IMR-90 (cell line): Measurements from ENCODE around the gene PPP1R3F. TPM values are rescaled to one million over a fixed set of nuclear protein-coding genes. Genes with fewer than 3 reads are reported as not detected.

ENCODE experiments used
- ATAC-seq: fragments of 200-7000 bp; cut with Tn5 transposase; 2 replicates; pipeline ENCODE4 v1.9.1; 2020; ENCODE audit warnings: low read depth, mild to moderate bottlenecking, moderate library complexity
- BruUV-seq: library from RNA; stranded (reverse); fragments of 400-500 nt; replicated peaks from 2 replicates; lab custom pipeline; 2021; lab: Mats Ljungman, UMichigan
- CTCF ChIA-PET: fragments of 300-600 bp; formaldehyde crosslinking; extraction: SDS; loops from one replicate; lab custom pipeline; 2021; ENCODE audit warnings: antibody characterized with exemption; lab: Yijun Ruan, JAX
- POLR2A ChIA-PET: fragments of 300-600 bp; sonication (Branson Sonifier 250); formaldehyde crosslinking; loops from one replicate; lab custom pipeline; 2022; ENCODE audit warnings: antibody characterized with exemption; ENCODE audit not compliant: unreplicated experiment; lab: Charles Lee
- DNase-seq: peaks from one replicate; pipeline ENCODE4 v3.0.0; 2013
- H2AFZ ChIP-seq: replicated peaks from 2 replicates; pipeline ENCODE3; 2013; ENCODE audit warnings: low read length, mild to moderate bottlenecking; ENCODE audit not compliant: poor library complexity
- H2AK5ac ChIP-seq: 2 replicates; pipeline ENCODE4 v1.6.1; 2013; ENCODE audit warnings: low read depth, low read length, inconsistent platforms
- H2AK9ac ChIP-seq: replicated peaks from 2 replicates; pipeline ENCODE3; 2013; ENCODE audit warnings: mild to moderate bottlenecking, low read depth, low read length, moderate library complexity; ENCODE audit not compliant: poor library complexity
- H2BK120ac ChIP-seq: 2 replicates; pipeline ENCODE4 v1.6.1; 2013; ENCODE audit warnings: low read depth, low read length, inconsistent platforms
- H2BK15ac ChIP-seq: 3 replicates; pipeline ENCODE4 v1.6.1; 2013; ENCODE audit warnings: low read depth, low read length, inconsistent platforms
- H2BK20ac ChIP-seq: 2 replicates; pipeline ENCODE4 v1.6.1; 2013; ENCODE audit warnings: low read depth, mild to moderate bottlenecking, inconsistent platforms, low read length, moderate library complexity
- H2BK5ac ChIP-seq: 2 replicates; pipeline ENCODE4 v1.6.1; 2013; ENCODE audit warnings: mild to moderate bottlenecking, low read depth, low read length, inconsistent platforms; ENCODE audit not compliant: poor library complexity, severe bottlenecking
- H3K14ac ChIP-seq: replicated peaks from 2 replicates; pipeline ENCODE4 v1.6.1; 2013; ENCODE audit warnings: low read depth, low read length, inconsistent platforms
- H3K18ac ChIP-seq: 2 replicates; pipeline ENCODE4 v1.6.1; 2013; ENCODE audit warnings: low read depth, low read length, control low read depth
- H3K23ac ChIP-seq: 2 replicates; pipeline ENCODE4 v1.6.1; 2013; ENCODE audit warnings: low read depth, low read length, inconsistent platforms
- H3K27ac ChIP-seq: 2 replicates; pipeline ENCODE4 v1.5.1; 2013; ENCODE audit warnings: mild to moderate bottlenecking, control low read depth, low read length; ENCODE audit not compliant: insufficient read depth
- H3K27me3 ChIP-seq: 2 replicates; pipeline ENCODE4 v1.6.1; 2013; ENCODE audit warnings: low read length; ENCODE audit not compliant: control insufficient read depth, insufficient read depth
- H3K36me3 ChIP-seq: 2 replicates; pipeline ENCODE4 v1.6.1; 2013; ENCODE audit warnings: low read length, mixed read lengths; ENCODE audit not compliant: control insufficient read depth, insufficient read depth
- H3K4ac ChIP-seq: 2 replicates; pipeline ENCODE4 v1.6.1; 2013; ENCODE audit warnings: low read depth, low read length, inconsistent platforms
- H3K4me1 ChIP-seq: 2 replicates; pipeline ENCODE4 v1.6.1; 2013; ENCODE audit warnings: low read length, mixed read lengths; ENCODE audit not compliant: control insufficient read depth, insufficient read depth
- H3K4me2 ChIP-seq: 2 replicates; pipeline ENCODE4 v1.6.1; 2013; ENCODE audit warnings: low read depth, mild to moderate bottlenecking, control low read depth, low read length, moderate library complexity
- H3K4me3 ChIP-seq: 2 replicates; pipeline ENCODE4 v1.5.1; 2013; ENCODE audit warnings: low read depth, mild to moderate bottlenecking, control low read depth, low read length, moderate library complexity; ENCODE audit not compliant: insufficient read depth
- H3K56ac ChIP-seq: 2 replicates; pipeline ENCODE4 v1.6.1; 2013; ENCODE audit warnings: low read length, inconsistent platforms; ENCODE audit not compliant: insufficient read depth; ENCODE audit errors: extremely low read depth
- H3K79me1 ChIP-seq, 2 experiments: 2 replicates each; pipeline ENCODE4 v1.6.1; 2013; ENCODE audit warnings: low read length in 2 of 2, inconsistent platforms in 1 of 2, low read depth in 1 of 2
- H3K9ac ChIP-seq: 2 replicates; pipeline ENCODE4 v1.6.1; 2013; ENCODE audit warnings: low read depth, low read length, control low read depth
- H3K9me1 ChIP-seq: 2 replicates; pipeline ENCODE4 v1.6.1; 2013; ENCODE audit warnings: low read length, inconsistent platforms; ENCODE audit not compliant: insufficient read depth
- H3K9me3 ChIP-seq: 2 replicates; pipeline ENCODE4 v1.6.1; 2013; ENCODE audit warnings: low read length; ENCODE audit not compliant: control insufficient read depth, insufficient read depth
- H4K20me1 ChIP-seq: 2 replicates; pipeline ENCODE4 v1.6.1; 2013; ENCODE audit warnings: low read length, inconsistent platforms; ENCODE audit not compliant: insufficient read depth
- H4K5ac ChIP-seq: 2 replicates; pipeline ENCODE4 v1.6.1; 2013; ENCODE audit warnings: mild to moderate bottlenecking, low read depth, low read length, control low read depth
- H4K8ac ChIP-seq, 2 experiments: 2 replicates each; pipeline ENCODE4 v1.6.1; 2013; ENCODE audit warnings: low read depth in 2 of 2, low read length in 2 of 2, control low read depth in 1 of 2, inconsistent platforms in 1 of 2
- H4K91ac ChIP-seq: 2 replicates; pipeline ENCODE4 v1.6.1; 2013; ENCODE audit warnings: low read depth, low read length, inconsistent platforms; ENCODE audit not compliant: insufficient read depth
- BHLHE40 ChIP-seq: fragments of 150-350 bp; IDR thresholded peaks from 2 replicates; pipeline ENCODE4 v1.6.1; 2016; ENCODE audit warnings: mild to moderate bottlenecking, low read depth, low read length
- CEBPB ChIP-seq: IDR thresholded peaks from 2 replicates; pipeline ENCODE4 v1.6.1; 2012; ENCODE audit warnings: low read depth, low read length, improper control_type of control experiment
- CHD1 ChIP-seq: IDR thresholded peaks from 2 replicates; pipeline ENCODE4 v1.6.1; 2012; ENCODE audit warnings: low read depth, low read length, improper control_type of control experiment
- CTCF ChIP-seq: conservative IDR thresholded peaks from 2 replicates; pipeline ENCODE4 v1.5.1; 2012; ENCODE audit warnings: mild to moderate bottlenecking, low read depth, low read length, improper control_type of control experiment
- ELK1 ChIP-seq: fragments of 150-350 bp; IDR thresholded peaks from 2 replicates; pipeline ENCODE4 v1.6.1; 2016; ENCODE audit warnings: low read depth, mild to moderate bottlenecking, low read length, moderate library complexity, borderline replicate concordance
- FOS ChIP-seq: fragments of 150-350 bp; IDR thresholded peaks from 2 replicates; pipeline ENCODE4 v1.6.1; 2016; ENCODE audit warnings: low read depth, low read length
- MAFK ChIP-seq: IDR thresholded peaks from 2 replicates; pipeline ENCODE4 v1.6.1; 2012; ENCODE audit warnings: low read depth, low read length, improper control_type of control experiment
- MAZ ChIP-seq: IDR thresholded peaks from 2 replicates; pipeline ENCODE4 v1.6.1; 2012; ENCODE audit warnings: low read depth, mild to moderate bottlenecking, low read length, improper control_type of control experiment, moderate library complexity, borderline replicate concordance
- MXI1 ChIP-seq: IDR thresholded peaks from 2 replicates; pipeline ENCODE4 v1.6.1; 2012; ENCODE audit warnings: low read depth, mild to moderate bottlenecking, low read length, moderate library complexity, borderline replicate concordance
- NFE2L2 ChIP-seq: fragments of 150-350 bp; IDR thresholded peaks from 2 replicates; pipeline ENCODE4 v1.6.1; 2016; ENCODE audit warnings: low read depth, mild to moderate bottlenecking, low read length
- POLR2A ChIP-seq: IDR thresholded peaks from 2 replicates; pipeline ENCODE4 v1.6.1; 2012; ENCODE audit warnings: mild to moderate bottlenecking, low read depth, low read length
- RAD21 ChIP-seq: IDR thresholded peaks from 2 replicates; pipeline ENCODE4 v1.6.1; 2012; ENCODE audit warnings: low read length, improper control_type of control experiment
- RCOR1 ChIP-seq: IDR thresholded peaks from 2 replicates; pipeline ENCODE4 v1.6.1; 2012; ENCODE audit warnings: mild to moderate bottlenecking, low read length, improper control_type of control experiment; ENCODE audit not compliant: insufficient replicate concordance
- RFX5 ChIP-seq: IDR thresholded peaks from 2 replicates; pipeline ENCODE4 v1.8.0; 2012; ENCODE audit warnings: low read depth, mild to moderate bottlenecking, low read length, moderate library complexity
- SMC3 ChIP-seq: fragments of 150-350 bp; IDR thresholded peaks from 2 replicates; pipeline ENCODE4 v1.6.1; 2016; ENCODE audit warnings: low read depth, mild to moderate bottlenecking, antibody characterized with exemption, low read length, moderate library complexity
- USF2 ChIP-seq: fragments of 150-350 bp; IDR thresholded peaks from 2 replicates; pipeline ENCODE4 v1.6.1; 2017; ENCODE audit warnings: mild to moderate bottlenecking, antibody characterized with exemption, low read length, low read depth
- WGBS, 2 experiments: methylation state at CpG; one replicate each; pipeline versions ENCODE4 v1.1.5 to v1.1.7; 2013; ENCODE audit warnings: missing lambda C conversion rate in 2 of 2; ENCODE audit not compliant: insufficient read length in 1 of 2; ENCODE audit errors: extremely low coverage in 2 of 2; 5-methylcytosine and 5-hydroxymethylcytosine counted together
- dilution Hi-C: fragments of 300-500 bp; cut with HindIII; formaldehyde crosslinking; loops from one replicate; pipeline ENCODE4 v1.14.3; 2018; ENCODE audit warnings: low sequenced_read_pairs; ENCODE audit not compliant: unreplicated experiment
- in situ Hi-C: fragments of 300-500 bp; cut with MboI; formaldehyde crosslinking; loops from 3 replicates; pipeline ENCODE4 v1.14.3; 2019; ENCODE audit warnings: low sequenced_read_pairs, inconsistent platforms, mixed read lengths
- intact Hi-C: fragments of 100-400 bp; cut with micrococcal nuclease; formaldehyde crosslinking; loops from 2 replicates; pipeline ENCODE4 v1.10.0; 2022
- polyA plus RNA-seq, 3 experiments: library from polyadenylated mRNA; depleted of rRNA; stranded (reverse); fragments of >200 nt; gene quantifications; 2 replicates each; pipeline ENCODE4 v1.2.3, GENCODE V29; 2012; ENCODE audit warnings: low replicate concordance in 1 of 3
- total RNA-seq: library from RNA; depleted of rRNA; stranded (reverse); fragments of >200 nt; gene quantifications from 2 replicates; pipeline ENCODE4 v1.2.3, GENCODE V29; 2012

Gene PPP1R3F
- total and polyA plus RNA-seq, 2 of the 4 experiments (the other 2 are of a cell fraction): 0.72 to 1.7 TPM

- Histone ChIP-seq H3K23ac (no peak overlapping the region), H2BK20ac (no peak overlapping the region), H3K9ac (no peak overlapping the region), H3K4me3 (no peak overlapping the region), H2BK15ac (no peak overlapping the region), H3K36me3 (no peaks in the 10 kb centered on the region), H3K4me2 (no peak overlapping the region), H2BK120ac (no peak overlapping the region), H4K8ac (no peak overlapping the region), H2AK9ac (no peak overlapping the region), H4K20me1 (no peaks in the 10 kb centered on the region), H3K4ac (no peak overlapping the region), H3K9me1 (no peaks in the 10 kb centered on the region), H3K27ac (no peak overlapping the region), H3K79me1 (no peaks in the 10 kb centered on the region), H2BK5ac (no peak overlapping the region), H3K4me1 (no peaks in the 10 kb centered on the region), H3K9me3 (peaks cover 1% of the 10 kb centered on the region; the same call in 1 of the 2 replicates), H4K5ac (no peak overlapping the region), H3K14ac (no peak overlapping the region), H2AK5ac (no peak overlapping the region), H4K91ac (no peak overlapping the region), H2AFZ (no peak overlapping the region), H3K27me3 (peaks cover 6% of the 10 kb centered on the region; the same call in 1 of the 2 replicates), H3K18ac (no peak overlapping the region), H3K56ac (no peak overlapping the region)
- TF ChIP-seq CTCF: no peak
- TF ChIP-seq MAZ: no peak
- TF ChIP-seq CHD1: no peak
- no peak for TF ChIP-seq SMC3
- TF ChIP-seq FOS: no peak
- TF ChIP-seq RAD21: no peak
- TF ChIP-seq USF2: no peak
- TF ChIP-seq NFE2L2: no peak
- TF ChIP-seq MAFK: no peak
- no peak for TF ChIP-seq ELK1
- TF ChIP-seq MXI1: no peak
- TF ChIP-seq RCOR1: no peak
- no peak for TF ChIP-seq POLR2A
- no peak for TF ChIP-seq CEBPB
- TF ChIP-seq BHLHE40: no peak
- no peak for TF ChIP-seq RFX5
- ChIA-PET CTCF (no interaction called here), POLR2A (no interaction called here)
- in situ Hi-C loops (no loop called here), intact Hi-C loops (no loop called here), dilution Hi-C loops (no loop called here)
- no TSS peak for BruUV-seq
- no CpG with 5 or more reads among the region's 1 CpG for WGBS, 2 experiments
- no peak for ATAC-seq
- DNase-seq: no peak
Observed at GRCh38 chrX:49262603-49263002, 7.0 kb upstream of the PPP1R3F start.
